ENCODE measurements around the gene DIAPH3. TPM values are rescaled to one million over a fixed set of nuclear protein-coding genes. Genes with fewer than 3 reads are reported as not detected.

DIAPH3 gene
- total and polyA plus RNA-seq, 2 donors (not counting 1 experiment from before 2014, with no cell fraction given): 0.03 to 0.10 TPM

- no peaks in the 10 kb centered on the region for H4K20me1 ChIP-seq (ENCODE audit: control insufficient read depth, insufficient read depth, low read length, poor library complexity, severe bottlenecking)
- ChIA-PET POLR2A (no interaction called here), CTCF (interaction anchor here (0.7 kb wide), 1 partner anchor 12 kb away, joined by 8 read pairs; no protein-coding TSS in a partner anchor)
- Mint-ChIP-seq H3K27me3 (no peaks in the 10 kb centered on the region), H3K9me3 (ENCODE audit: insufficient read depth) (no peaks in the 10 kb centered on the region), H3K4me1 (no peaks in the 10 kb centered on the region), H3K4me3 (no peak overlapping the region), H3K27ac (no peak overlapping the region)
- H3K4me1 ChIP-seq (ENCODE audit: control insufficient read depth in 2 of 2, insufficient read depth in 2 of 2, low read length in 2 of 2): no peaks in the 10 kb centered on the region
- H2AFZ ChIP-seq (ENCODE audit: insufficient read depth, low read depth, low read length, poor library complexity, severe bottlenecking): no peak overlapping the region
- WGBS (ENCODE audit: insufficient coverage): 56% methylated on average over 4 of the region's 6 CpGs
- H3K9me3 ChIP-seq (ENCODE audit: control extremely low read depth in 1 of 3, control insufficient read depth in 2 of 3, insufficient read depth in 1 of 3, low read length in 2 of 3): no peaks in the 10 kb centered on the region
- H3K9ac ChIP-seq (ENCODE audit: low read length): no peak overlapping the region
- no peaks in the 10 kb centered on the region for H3K27me3 ChIP-seq (replicated peaks in 1 of 4; ENCODE audit: control extremely low read depth in 1 of 4, control insufficient read depth in 3 of 4, insufficient read depth in 4 of 4, low read length in 3 of 4)
- intact Hi-C loops (cut with micrococcal nuclease): no loop called here
- no peak overlapping the region for H3K4me2 ChIP-seq (replicated peaks; ENCODE audit: low read depth, low read length, poor library complexity, severe bottlenecking)
- no peaks in the 10 kb centered on the region for H3K79me2 ChIP-seq (ENCODE audit: control insufficient read depth, insufficient read depth, low read length)
- TF ChIP-seq CTCF (IDR thresholded peaks at IDR 0.05) (no peak), EZH2 (IDR thresholded peaks at IDR 0.05; ENCODE audit: borderline replicate concordance, insufficient read depth, low read depth, low read length, poor library complexity, severe bottlenecking) (no peak)
- H3K27ac ChIP-seq (ENCODE audit: low read length in 2 of 2): no peak overlapping the region
- no peak overlapping the region for H3K4me3 ChIP-seq (ENCODE audit: control extremely low read depth in 1 of 5, extremely low read depth in 1 of 5, insufficient read depth in 1 of 5, low read depth in 2 of 5, low read length in 4 of 5)
- ATAC-seq (ENCODE audit: low read depth) (no peak), DNase-seq (no peak)
- no peaks in the 10 kb centered on the region for H3K36me3 ChIP-seq (replicated peaks in 1 of 2; ENCODE audit: control extremely low read depth in 1 of 2, control insufficient read depth in 1 of 2, extremely low read depth in 1 of 2, insufficient read depth in 2 of 2, low read length in 1 of 2)
Observed at GRCh38 chr13:59721926-59722910, 441.5 kb downstream of the DIAPH3 start.

GRCh38 chr13:59715611-59716010 lies 448.1 kb downstream of the DIAPH3 start:
- DNase-seq: no peak
- H3K9ac ChIP-seq (ENCODE audit: low read length): no peak overlapping the region
- H3K36me3 ChIP-seq (replicated peaks in 1 of 2; ENCODE audit: control extremely low read depth in 1 of 2, control insufficient read depth in 1 of 2, extremely low read depth in 1 of 2, insufficient read depth in 2 of 2, low read length in 1 of 2): no peaks in the 10 kb centered on the region
- Mint-ChIP-seq H3K27me3 (no peaks in the 10 kb centered on the region), H3K27ac (no peak overlapping the region), H3K4me3 (no peak overlapping the region), H3K4me1 (no peaks in the 10 kb centered on the region), H3K9me3 (ENCODE audit: insufficient read depth) (no peaks in the 10 kb centered on the region)
- POLR2A ChIA-PET: no interaction called here
- intact Hi-C loops (cut with micrococcal nuclease): no loop called here
- no peaks in the 10 kb centered on the region for H3K9me3 ChIP-seq (ENCODE audit: control extremely low read depth in 1 of 3, control insufficient read depth in 2 of 3, insufficient read depth in 1 of 3, low read length in 2 of 3)
- H2AFZ ChIP-seq (ENCODE audit: insufficient read depth, low read depth, low read length, poor library complexity, severe bottlenecking): no peak overlapping the region
- no peaks in the 10 kb centered on the region for H3K4me1 ChIP-seq (ENCODE audit: control insufficient read depth in 2 of 2, insufficient read depth in 2 of 2, low read length in 2 of 2)
- CTCF ChIA-PET: no interaction called here
- H3K27ac ChIP-seq (ENCODE audit: low read length in 2 of 2): no peak overlapping the region
- no CpG with 5 or more reads among the region's 1 CpG for WGBS (ENCODE audit: insufficient coverage)
- no peak overlapping the region for H3K4me3 ChIP-seq (ENCODE audit: control extremely low read depth in 1 of 5, extremely low read depth in 1 of 5, insufficient read depth in 1 of 5, low read depth in 2 of 5, low read length in 4 of 5)
- H3K27me3 ChIP-seq (replicated peaks in 1 of 4; ENCODE audit: control extremely low read depth in 1 of 4, control insufficient read depth in 3 of 4, insufficient read depth in 4 of 4, low read length in 3 of 4): no peaks in the 10 kb centered on the region
- H4K20me1 ChIP-seq (ENCODE audit: control insufficient read depth, insufficient read depth, low read length, poor library complexity, severe bottlenecking): no peaks in the 10 kb centered on the region
- TF ChIP-seq EZH2 (IDR thresholded peaks at IDR 0.05; ENCODE audit: borderline replicate concordance, insufficient read depth, low read depth, low read length, poor library complexity, severe bottlenecking) (no peak), CTCF (IDR thresholded peaks at IDR 0.05) (no peak)
- H3K79me2 ChIP-seq (ENCODE audit: control insufficient read depth, insufficient read depth, low read length): no peaks in the 10 kb centered on the region
- no peak for ATAC-seq (ENCODE audit: low read depth)
- H3K4me2 ChIP-seq (replicated peaks; ENCODE audit: low read depth, low read length, poor library complexity, severe bottlenecking): no peak overlapping the region
